Non-pigmented ciliary epithelial cell (primary cell): ENCODE measurements around the gene OR10A6.

Source experiments
- DNase-seq: peaks from one replicate; pipeline ENCODE4 v3.0.0-alpha.2; 2010; ENCODE audit warnings: low read depth

The OR10A6 gene

DNA sequence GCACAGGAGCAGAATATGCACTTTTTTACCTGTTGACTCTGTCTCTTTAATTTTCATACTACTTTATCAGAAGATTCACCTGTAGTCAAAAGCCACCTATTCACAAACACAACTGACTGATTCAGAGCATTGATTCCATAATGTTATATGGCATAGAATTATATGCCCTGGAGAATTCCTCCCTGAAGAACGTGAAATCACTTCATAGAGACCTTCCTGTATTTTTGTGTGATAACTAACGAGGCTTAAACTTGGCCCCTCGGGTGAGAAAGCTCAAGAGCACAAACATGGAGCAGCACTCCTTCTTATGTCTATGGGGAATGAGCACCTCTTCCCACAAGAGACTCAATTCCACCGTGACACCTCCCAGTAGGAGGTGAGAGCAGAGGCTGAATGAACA lies at the start of gene OR10A6:
TSS of gene OR10A6 (minus strand) at position 101 of the 400 bp plus-strand sequence. CDS start 2,606 bp downstream, outside the sequence.
- no peak for DNase-seq

DNA sequence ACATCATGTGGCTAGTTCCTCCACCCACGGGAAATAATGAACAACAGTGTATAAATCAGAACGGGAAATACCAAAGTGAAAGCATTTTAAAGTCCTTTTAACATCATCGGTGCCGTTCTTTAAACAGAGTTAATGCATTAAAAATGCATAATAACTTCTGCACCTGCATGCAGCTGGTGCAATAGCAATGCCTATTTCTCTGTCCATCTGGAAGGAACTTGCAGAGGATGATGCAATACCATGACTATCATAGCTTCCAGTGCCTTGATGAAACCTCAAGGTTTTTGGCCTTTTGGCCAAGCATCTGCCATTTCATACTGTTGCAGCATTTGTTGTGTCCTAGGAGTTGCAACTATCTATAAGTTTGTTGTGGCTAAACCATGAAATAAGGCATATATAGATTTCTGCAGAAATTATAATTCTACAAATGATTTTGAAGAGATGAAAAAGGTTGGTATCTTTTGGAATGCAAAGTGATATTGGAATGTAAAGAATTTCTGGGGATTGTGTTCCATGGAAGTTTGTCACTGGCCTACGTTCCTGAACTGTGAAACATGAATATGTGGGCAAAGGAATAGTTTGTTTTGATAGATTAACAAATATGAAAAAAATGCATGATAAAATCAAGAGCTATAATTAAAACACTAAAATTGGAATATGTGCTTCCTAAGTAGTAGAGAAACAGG lies 46.3 kb upstream of the OR10A6 start:
- peak; percentile 79 for DNase-seq

DNA sequence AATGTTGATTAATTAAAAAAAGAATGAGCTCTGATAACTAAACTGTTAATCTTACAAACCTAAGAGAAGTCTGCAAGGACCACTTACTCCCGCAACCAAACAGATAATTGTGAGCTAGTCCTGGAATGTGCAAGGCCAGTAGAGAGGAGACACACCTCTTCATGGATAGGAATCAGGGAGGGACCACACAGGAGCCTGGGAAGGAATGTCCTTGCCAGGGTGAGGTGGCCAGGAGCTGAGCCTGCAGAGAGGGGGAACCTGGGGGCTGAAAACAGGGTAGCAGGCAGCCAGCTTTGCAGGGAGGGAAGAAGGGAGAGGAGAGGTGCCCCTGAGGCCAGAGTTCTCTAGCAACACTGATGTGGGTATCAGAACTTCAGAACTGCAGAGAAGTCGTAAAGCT lies 43.6 kb upstream of the OR10A6 start:
- DNase-seq = no peak

GRCh38 chr11:7973011-7973410 lies 41.9 kb upstream of the OR10A6 start:
- no peak for DNase-seq

DNA sequence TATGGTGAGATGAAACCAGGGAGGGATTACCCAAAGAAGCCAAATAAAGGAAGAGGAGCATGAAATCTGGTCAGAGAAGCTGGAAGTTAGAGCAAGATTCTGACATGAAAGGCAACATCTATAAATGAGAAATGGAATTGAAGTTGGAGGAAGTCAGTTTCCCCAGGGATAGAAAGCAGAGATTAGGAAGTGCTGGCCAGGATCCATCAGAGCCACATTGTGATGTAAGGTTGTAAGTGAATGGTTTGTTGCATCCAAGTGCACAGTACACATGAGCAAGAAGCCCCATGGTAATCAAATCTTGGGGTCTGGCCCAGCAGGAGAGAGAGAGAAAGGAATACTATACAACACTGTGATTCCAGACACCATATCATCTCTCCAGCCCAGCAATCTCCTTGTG lies 40.8 kb upstream of the OR10A6 start:
- no peak for DNase-seq

DNA sequence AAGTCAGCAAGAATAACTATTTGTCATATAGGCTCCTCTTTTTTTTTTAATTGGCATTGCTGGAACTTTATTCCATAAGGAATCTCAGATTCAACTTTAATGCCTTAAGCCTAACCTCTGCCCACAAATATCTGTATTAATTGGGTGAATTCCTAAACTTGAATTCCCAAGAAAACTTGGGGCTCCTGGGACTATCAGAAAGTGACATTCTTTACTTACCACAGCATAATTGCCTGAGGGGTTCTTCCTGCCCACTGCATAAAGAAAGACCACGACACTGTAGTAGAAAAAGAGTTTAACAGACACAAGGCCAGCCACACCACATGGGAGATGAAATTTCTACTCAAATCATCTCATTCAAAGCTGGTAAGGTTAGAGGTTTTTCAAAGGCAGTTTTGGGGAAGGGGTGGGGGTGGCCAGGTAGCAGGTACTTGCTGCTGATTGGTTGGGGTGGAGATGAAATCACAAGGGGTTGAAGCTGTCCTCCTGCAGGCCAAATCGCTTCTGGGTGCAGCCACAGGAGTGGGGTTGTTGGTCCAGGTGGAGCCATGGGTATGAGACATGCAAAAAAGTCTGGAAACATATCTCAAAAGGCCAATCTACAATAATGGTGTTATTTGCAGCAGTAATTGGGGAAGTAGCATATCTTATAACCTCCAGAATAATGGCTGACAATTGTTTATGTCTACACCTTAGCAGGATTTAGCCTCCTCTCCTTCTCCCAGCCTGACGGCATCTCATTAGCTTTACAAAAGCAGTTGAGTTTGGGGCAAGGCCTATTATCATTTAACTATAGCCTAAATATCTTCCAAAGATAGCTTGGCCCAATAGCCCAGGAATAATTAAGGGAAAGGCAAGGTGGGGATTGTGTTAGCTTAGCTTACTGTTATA lies 38.9 kb upstream of the OR10A6 start:
- no peak for DNase-seq

- DNase-seq = no peak
These were observed 37.6 kb upstream of the OR10A6 start for GRCh38 chr11:7968686-7969085.

- DNase-seq = no peak
These were observed 36.8 kb upstream of the OR10A6 start for GRCh38 chr11:7967826-7968225.

GRCh38 chr11:7967097-7967496 lies 36.0 kb upstream of the OR10A6 start:
- no peak for DNase-seq

GRCh38 chr11:7965386-7965785 lies 34.3 kb upstream of the OR10A6 start, which contains the start of gene NLRP10:
Gene NLRP10, minus strand, starts transcription at chr11:7965447. Its CDS starts 1,952 bp downstream, at chr11:7963495.
- DNase-seq = no peak

DNA sequence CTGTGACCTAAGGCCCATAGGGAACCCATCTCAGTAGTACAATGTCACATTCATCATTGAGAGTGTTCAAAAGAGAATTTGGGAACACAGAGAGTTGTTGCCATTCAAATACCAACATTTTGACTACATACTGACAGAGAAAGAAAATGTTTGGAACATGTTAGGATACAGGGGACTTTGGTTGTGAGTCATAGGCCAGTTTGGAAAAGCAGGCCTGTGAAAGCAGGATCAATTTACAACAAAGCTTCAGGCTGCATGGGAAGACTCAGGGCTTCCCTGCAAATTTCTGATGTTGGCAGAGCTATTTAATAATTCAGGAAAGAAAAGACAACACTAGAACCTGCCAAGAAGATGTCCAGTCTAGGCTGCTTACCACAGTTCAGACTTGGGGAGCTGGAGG lies 33.8 kb upstream of the OR10A6 start:
- DNase-seq = no peak

GRCh38 chr11:7964261-7964660 lies 33.2 kb upstream of the OR10A6 start:
- no peak for DNase-seq

- no peak for DNase-seq
These were observed 24.1 kb upstream of the OR10A6 start for GRCh38 chr11:7955191-7955590.

DNA sequence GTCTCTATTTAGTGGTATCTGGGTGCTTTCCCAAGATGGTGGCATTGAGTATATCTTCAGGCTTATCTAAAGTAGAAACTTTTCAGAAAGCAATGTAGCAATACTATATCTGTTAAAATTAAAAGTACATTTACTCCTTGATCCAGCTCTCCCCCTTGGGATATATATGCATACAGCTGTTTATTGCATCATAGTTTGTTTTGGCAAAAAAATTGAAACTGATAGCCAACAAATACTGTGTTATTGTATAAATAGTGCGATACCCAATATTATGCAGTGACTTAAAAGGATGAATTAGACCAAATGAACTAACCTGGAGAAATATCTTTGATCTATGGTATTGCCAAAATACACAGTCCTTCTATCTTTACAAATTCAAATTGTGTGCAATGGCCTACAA lies 18.9 kb upstream of the OR10A6 start:
- DNase-seq = no peak

DNA sequence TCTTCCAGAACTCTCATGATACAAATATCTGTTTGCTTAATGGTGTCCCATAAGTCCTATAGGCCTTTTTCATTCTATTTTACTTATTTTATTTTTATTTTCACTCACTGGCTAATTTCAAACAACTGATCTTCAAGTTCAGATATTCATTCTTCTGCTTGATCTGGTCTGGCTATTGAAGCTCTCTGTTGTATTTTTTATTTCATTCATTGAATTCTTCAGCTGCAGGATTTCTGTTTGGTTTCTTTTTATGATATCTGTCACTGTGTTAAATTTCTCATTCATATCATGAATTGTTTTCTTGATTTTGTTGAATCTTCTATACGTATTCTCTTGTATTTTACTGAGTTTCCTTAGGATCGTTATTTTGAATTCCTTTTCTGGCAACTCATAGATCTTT lies 13.1 kb upstream of the OR10A6 start:
- no peak for DNase-seq

DNA sequence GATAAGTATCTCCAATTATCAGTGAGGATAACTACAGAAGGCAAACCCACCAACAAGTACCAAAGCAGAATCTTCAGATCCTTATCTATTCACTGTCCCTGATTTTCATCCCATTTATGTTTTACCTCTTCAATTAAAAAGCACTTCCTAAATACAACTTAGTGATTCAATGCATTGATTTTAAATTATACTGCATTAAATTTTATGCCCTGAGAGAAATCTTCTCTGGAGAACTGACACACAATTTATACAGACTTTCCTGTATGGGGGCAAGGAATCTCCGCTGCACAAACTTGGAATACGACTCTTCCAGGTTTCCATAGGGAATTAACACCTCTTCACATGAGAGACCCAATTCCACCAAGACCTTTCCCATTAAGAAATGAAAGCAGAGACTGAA lies 10.5 kb upstream of the OR10A6 start, which contains the start of gene OR10A3:
TSS of gene OR10A3 (minus strand) at position 101 of the 400 bp plus-strand sequence. CDS start 2,188 bp downstream, outside the sequence.
- no peak for DNase-seq

DNA sequence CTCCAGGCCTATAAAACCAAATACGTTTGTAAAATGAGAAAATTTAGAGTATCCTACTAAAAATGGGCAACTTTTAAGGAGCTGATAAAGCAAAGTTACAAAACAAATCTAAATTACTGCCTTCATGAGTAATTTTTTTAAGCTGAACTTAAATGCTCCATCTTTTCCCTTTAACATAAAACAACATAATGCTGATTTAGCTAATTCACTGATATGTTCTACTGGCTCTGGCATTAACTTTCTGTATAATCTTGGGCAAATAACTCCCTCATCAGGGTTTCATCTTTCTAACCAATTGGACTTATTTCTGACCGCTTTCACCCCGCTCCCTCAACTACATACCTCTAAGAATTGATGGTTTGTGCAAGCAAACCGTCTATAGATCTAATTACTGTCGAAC lies 10.1 kb upstream of the OR10A6 start:
- no peak for DNase-seq

DNA sequence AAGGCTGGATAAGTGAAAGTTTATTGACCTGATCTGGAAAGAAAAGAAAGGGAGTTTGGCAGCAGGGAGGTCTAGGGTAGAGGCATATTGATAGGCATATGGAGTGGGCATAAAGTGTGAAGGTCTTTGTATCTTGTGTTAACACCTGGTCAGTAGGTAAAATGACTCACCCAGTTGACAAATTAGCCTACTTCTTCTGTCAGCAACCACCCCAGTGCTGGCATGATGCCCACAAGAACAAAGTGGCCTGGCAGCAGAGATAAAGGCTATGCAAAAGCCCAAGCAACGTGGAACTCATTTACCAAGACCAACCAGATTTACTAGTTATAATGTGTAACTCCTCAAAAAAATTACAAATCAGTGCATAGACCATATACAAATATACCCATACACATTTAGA lies 5.5 kb upstream of the OR10A6 start:
- DNase-seq = no peak

DNA sequence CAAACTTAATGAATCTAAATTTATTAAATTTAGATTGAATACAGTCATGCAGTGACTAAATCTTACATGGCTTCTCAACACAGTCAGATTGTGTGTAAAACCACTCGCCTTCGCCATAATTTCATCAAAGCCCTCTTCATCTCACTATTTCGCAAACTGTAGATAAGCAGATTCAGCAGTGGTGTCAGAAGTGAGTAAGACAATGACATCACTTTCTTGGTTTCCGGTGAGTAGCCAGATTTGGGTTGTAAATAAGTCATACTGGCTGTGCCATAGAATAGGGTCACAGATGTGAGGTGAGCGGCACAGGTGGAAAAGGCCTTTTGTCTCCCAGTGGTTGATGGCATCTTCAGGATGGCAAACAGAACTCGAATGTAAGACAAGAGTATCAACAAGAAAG lies 3.4 kb downstream of the OR10A6 start:
- DNase-seq = no peak

DNA sequence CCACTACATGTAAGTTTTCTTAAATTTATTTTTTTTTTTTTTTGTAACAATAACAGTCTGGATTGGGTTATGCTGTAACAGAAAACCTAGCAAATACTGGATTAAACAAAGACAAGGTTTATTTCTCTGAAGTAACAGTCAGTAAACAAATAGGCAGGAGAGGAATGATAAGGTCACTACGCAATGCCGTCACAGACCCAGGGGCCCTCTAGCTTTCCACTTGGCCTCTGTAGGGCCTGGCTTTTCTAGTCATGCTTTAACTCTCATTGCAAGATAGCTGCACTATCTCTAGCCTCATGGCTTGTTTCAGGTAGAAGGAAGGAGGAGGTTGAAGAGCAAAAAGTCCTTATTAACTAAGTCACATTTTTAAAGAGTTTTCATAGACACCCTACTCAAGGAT lies 6.5 kb downstream of the OR10A6 start:
- no peak for DNase-seq

DNA sequence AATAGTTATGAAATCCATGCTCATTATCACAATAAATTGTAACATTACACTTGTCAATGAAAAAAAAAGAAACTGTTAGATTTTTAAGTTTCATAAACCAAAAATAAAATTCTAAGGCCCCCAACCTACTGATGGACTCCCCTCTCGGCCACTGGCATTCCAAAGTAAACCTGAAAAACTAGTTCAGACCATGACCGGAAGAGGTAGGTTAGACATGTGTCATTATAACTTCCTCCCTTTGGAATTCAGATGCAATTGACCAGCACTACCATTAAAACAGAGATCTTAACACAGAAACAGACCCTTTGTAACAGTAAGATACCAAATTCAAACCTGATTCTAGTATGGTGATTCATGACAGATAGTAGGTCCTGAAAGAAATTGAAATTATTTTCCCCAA lies 12.9 kb downstream of the OR10A6 start:
- DNase-seq = no peak

- no peak for DNase-seq
These were observed 20.1 kb downstream of the OR10A6 start for GRCh38 chr11:7911011-7911410.

DNA sequence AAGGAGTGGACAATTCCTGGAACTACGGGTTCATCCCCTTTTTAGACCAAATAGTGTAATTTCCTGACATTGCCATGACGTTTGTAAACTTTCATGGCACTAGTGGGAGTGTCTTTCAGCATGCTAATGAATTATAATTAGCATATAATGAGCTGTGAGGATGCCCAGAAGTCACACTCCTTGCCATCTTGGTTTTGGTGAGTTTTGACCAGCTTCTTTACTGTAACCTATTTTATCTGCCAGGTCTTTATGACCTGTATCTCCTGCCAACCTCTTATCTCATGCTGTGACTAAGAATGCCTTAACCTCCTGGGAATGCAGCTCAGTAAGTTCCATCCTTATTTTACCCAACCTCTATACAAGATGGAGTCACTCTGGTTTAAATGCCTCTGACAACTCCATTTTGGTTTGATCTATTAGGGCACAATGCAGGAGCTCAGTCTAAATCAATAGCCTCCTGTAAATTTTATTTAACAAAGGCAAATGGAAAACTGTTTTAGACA lies 20.7 kb downstream of the OR10A6 start:
- DNase-seq = no peak
